Activated T-helper 1 cell treated with Interleukin-2 at 50 U/mL for 16 hours (primary cell): Measurements from ENCODE around the gene FGF1.

ENCODE experiments used
- DNase-seq: peaks from one replicate; pipeline ENCODE4 v3.0.0-alpha.2; 2020; ENCODE audit warnings: low read depth

FGF1 gene

GRCh38 chr5:142642427-142642826 lies 43.5 kb downstream of the FGF1 start:
- DNase-seq: no peak

GRCh38 chr5:142641711-142642110 lies 44.2 kb downstream of the FGF1 start:
- no peak for DNase-seq

DNA sequence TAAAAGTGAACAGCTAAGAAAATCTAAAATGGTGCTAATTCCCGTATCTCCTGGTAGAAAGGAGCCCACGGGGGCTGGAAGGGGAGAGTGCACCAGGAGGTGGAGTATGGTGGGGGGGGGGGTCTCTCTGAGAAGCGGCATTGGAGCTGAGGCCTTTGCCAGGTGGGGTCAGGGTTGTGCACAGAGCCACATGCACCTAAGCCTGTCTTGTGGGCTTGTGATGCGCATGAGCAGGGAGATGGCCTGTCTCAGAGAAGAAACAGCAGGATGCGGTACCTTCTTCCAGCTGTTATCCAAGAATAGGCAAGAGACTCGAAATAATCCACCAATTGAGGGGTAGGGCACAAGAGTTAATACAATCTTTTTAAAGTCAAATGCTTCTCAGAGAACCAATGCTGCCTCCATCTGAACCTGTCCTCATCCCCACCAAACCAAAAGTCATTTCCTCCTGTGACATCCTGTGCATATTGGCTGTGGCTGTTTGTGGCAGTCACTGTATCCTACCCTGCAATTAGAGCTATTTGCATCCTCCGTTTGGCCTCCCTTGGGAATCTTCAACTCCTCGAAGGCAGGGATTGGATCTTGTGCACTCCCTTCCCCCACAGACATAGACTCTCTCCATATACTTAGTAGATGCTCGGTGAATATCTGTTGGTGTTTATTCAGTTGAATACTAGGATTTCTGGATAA lies 45.4 kb downstream of the FGF1 start:
- DNase-seq: no peak

DNA sequence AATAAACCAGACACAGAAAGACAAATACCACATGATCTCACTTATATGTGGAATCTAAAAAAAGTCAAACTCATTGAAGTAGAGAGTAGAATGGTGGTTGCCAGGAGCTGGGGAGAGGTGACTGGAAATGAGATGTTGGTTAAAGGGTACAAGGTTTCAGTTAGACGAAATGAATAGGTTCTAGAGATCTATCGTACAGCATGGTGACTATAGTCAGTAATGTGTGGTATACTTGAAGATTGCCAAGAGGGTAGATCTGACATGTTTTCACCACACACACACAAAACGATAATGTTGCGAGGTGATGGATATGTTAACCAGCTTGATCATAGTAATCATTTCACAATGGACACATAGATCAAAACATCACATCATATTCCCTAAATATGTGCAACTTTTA lies 46.4 kb downstream of the FGF1 start:
- no peak for DNase-seq

DNA sequence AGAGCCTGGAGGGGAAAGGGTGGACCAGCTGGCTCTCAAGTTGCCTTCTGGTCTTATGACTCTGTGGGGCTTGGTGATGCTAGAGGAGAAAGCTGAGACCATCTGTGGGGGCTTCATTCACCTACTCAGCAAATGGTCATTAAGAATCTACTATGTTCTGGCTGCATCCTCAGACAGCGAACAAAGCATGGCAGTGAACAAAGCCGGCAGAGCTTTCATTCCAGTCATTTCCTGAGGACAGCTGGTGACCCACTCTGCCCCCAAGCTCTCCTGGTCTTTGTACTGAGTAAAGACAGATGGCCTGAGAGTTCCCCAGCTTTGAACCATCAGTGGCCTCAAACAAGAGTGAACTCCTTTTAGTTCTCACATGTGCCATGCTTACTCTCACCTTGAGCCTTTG lies 48.0 kb downstream of the FGF1 start:
- DNase-seq: no peak

GRCh38 chr5:142636698-142637324 lies 49.1 kb downstream of the FGF1 start:
- no peak for DNase-seq

DNA sequence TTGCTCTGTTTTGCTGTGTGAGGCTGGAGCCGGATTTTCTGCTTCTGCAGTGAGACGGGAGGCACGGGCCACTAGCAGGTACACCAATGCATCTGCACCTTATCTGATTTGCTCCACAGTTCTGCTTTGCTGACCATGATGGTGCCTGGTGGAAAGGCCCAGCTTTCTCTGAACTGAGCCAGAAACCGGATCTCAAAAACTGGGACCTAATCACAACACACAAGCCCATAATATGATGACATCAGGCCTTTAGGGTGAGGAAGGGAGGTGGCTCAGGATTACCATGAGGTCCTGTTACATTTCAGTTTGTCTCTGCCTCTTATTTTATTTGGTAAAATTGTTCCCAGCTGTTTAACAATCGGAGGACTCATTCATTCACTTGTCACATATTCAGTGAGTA lies 49.8 kb downstream of the FGF1 start:
- no peak for DNase-seq

- no peak for DNase-seq
These were observed 51.5 kb downstream of the FGF1 start for GRCh38 chr5:142634216-142635011.

GRCh38 chr5:142630927-142631539 lies 54.9 kb downstream of the FGF1 start:
- no peak for DNase-seq

DNA sequence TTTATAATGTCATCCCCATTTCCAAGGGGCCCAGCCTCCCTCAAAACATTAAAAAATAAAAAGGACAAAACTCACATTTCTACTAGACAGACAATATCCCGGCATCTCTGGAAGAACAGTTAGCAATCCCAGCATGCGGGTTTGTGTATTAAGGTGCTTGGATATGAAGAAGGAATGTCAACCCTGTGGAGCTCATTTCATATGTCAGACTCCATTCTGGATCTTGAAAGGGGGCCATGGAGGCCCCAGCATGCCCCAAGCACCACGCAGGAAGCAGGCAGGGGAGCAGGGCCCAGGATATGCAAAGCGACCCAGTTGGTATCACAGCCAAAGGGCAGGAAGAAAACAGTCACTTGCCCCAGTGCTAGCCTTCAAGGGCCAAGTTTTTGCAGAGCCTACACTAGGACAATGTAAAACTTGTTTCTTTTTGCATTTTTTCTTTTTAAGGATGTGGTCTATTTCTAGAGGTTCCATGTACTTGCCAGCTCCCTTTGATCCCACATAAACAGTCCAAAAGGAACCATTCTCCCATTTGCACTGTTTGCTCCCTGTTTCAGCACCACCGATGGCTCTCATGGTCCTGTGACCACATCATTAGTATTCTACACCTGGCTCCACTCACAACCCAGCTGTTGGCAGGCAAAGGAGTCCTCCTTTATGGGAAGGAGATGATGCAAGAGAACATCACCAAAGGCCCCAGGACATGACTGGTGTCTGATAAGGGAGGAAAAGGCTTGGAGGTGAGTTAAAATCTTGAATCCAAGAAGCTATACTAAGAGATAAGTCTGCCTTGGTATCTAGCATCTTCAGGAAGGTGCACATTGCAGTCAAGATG lies 58.3 kb downstream of the FGF1 start:
- DNase-seq: no peak

GRCh38 chr5:142626786-142627185 lies 59.1 kb downstream of the FGF1 start:
- DNase-seq: no peak

GRCh38 chr5:142626099-142626498 lies 59.8 kb downstream of the FGF1 start:
- DNase-seq: no peak

GRCh38 chr5:142621227-142621626 lies 64.7 kb downstream of the FGF1 start:
- DNase-seq: no peak

GRCh38 chr5:142619815-142620214 lies 66.1 kb downstream of the FGF1 start:
- DNase-seq: no peak

DNA sequence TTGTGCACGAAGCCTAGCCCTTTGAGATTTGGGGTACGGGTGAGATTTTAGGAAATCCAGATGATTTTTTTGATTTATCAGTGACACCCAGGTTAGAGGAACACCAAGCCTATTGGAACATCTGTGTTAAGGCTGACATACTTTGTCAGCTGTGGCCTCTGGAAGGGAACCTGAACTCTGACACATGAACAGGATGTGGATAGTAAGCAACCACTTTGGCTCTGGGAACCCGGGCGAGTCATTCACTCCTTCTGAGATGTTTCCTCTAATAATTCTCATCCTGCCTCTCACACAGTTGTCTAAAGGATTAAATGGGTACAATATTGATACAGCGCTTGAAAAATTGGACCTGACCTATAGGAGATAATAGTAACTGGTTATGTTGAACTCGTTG lies 67.8 kb downstream of the FGF1 start:
- DNase-seq: no peak

- DNase-seq: no peak
These were observed 68.3 kb downstream of the FGF1 start for GRCh38 chr5:142617416-142618129.

DNA sequence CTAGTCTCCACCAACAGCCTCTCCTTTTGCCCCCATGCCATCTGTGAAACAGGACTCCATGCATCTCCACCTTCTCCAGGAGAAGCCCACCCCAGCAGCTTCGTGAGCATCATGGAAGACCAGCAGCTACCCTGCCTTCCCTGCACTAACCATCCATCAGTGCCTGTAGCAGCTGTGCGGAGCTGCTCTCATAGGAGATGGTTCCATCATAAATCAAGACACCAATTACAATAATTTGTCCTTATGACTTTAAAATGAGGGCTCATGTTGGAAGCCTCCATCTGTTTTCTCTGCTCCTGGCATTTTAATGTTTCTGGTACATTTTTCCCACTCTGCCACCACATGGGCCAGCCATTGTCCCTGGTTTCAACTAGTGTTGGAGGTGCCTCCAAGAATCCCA lies 69.9 kb downstream of the FGF1 start:
- no peak for DNase-seq

DNA sequence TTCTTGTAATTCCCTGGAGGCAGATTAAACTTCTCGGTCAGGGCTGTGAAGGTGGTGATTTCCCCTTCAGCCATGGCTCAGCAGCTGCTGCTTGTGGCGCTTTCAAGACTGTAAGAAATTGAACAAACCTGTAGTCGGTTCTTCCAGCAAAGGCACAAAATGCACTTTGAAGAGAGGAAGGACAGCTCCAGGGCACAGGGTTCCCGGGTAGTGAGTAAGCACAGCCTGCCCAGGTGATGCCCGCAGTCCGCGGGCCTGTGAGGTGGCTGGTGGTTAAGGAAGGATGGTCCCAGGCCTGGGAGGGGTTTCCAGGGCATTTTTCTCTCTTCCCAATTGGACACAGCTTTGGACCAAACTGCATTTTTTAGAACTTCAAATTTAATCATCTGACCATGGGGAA lies 71.8 kb downstream of the FGF1 start:
- no peak for DNase-seq

GRCh38 chr5:142613271-142613671 lies 72.6 kb downstream of the FGF1 start:
- no peak for DNase-seq

- DNase-seq: no peak
These were observed 73.2 kb downstream of the FGF1 start for GRCh38 chr5:142612494-142613270.
